Femur (tissue), 1 donor: ENCODE data around the gene CLCN3.
"Not testable (repeated sequence)": the region's sequence is repeated elsewhere in the genome, so short reads cannot be mapped to it uniquely, and the experiment has no call there.

Experiments used
- DNase-seq: peaks from one replicate; pipeline ENCODE4 v3.0.0-alpha.2; 2017

Gene CLCN3

DNA sequence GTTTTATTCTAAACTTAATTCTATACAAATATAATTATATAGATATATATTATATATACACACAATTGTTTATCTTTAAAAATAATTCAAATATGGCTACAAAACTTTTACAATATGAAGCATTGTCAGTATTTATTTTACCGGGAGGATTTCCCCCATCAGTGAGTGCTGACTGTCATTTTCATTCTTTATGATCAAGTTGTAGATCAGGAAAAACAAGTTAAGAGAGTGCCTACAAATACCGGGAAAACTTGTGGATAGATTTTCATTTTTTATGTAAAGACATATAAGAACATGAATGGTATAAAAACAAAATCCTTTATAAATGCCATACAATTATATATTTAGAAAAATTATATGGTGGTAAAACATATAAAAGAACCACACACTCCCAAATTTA lies 37.8 kb downstream of the CLCN3 start:
- no peak for DNase-seq

DNA sequence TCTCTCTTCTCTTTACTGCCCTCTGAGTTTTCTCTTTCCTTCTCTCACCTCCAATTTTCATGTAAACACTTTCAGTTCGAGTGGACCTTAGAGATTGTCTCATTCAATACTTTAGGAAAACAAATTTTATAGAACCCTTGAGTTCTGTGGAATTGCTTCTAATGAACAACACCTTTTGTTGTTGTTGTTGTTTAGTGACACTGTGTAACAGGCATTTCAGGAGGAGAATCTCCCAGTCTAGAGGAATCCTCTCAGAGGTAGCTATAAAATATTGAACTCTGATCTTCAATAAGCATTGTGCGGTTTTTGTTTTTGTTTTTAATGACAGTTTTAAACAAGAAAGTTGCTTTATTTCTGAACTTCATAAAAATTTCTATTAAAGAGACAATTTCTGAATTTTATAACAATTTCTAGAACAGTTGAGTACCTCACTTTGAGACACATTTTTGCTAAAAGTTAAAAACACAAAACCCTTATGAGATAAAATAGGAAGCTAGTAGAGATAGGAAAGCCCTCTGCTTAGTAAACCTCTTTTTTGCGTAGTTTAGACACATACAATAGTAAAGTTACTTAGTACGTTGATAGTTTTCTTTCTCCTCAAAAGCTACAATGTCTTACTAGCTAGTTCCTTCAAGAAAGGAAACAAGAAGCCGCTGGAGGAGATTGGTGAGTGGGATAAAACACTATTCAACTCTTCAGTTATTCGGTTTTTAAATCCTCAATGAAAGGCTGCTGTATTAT lies 38.8 kb downstream of the CLCN3 start:
- DNase-seq = no peak

DNA sequence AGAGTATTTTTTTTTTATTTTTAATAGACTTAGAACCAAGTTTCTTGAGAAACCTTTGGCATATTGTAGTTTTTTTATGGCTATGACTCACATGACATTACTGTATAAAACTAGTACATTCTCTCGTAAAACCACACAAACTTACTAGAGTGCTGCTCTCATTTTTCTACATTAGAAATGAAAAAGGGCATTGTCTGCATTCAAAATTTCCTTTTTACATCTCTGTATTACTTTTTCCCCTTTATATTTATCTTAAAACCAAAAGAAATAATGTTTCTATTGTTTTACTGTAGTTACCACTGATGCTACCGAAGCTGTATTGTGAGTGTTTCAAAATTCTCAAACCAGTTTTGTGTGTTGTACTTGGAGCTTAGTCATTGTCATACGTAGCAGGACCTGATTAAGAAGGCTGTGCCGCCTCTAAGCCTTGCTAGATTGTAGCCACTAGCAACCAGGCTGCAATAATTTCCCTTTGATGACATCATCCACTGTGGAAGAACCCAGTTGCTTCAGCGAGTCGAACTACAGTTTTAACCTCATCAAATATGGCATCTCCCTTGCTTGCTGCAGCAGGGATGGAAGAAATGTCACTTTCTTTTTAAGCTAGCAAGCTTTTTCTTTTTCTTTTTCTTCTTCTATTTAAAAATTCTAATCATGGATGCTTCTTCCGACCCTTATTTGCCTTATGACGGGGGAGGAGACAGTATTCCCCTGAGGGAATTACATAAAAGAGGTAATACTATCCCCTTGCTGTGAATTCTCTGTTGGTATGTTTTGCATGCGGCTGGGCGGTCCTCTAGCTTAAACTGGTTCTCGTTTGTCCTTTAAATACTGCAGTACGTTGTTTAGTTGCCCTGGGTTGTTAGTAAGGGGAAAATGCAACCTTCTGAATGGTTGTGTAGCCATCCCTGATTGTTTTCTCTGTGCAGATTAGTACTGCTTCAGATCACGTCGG lies 39.6 kb downstream of the CLCN3 start:
- peak; percentile 81 for DNase-seq

DNA sequence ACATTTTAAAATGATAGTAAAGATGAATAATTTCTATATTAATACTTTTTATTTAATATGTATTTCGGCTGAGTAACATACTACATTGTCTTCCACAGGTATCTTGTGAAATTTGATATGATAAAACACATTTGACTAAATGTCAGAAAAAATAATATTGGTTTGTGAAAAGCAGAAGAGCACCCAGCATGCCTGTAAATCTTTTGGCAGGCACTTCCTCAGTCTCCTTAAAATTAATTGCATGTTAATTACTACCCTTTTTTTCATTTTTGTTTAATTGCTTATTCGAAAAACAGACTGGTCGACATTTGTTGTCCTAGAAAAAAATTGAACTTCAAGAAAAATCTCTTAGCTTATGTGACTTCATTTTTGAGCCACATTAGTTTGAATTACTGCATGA lies 40.6 kb downstream of the CLCN3 start:
- DNase-seq = no peak

DNA sequence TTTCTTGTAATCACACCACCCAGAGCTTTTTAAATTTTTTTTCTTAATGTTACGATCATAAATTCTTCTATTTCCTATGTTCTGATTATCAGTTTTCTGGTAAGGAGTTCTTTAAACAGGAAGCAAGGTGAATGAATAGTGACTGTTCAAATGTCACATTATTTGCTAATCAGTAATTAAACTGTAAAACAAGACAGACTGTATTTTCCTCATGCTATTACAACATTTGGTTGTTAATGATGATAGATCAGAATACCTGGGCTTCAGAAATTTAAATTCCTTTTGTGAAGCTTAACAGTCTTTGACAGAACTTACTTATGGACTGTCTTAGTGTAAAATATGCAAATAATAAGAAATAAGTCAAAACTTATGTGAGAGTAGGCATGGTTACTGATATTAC lies 41.4 kb downstream of the CLCN3 start:
- no peak for DNase-seq

DNA sequence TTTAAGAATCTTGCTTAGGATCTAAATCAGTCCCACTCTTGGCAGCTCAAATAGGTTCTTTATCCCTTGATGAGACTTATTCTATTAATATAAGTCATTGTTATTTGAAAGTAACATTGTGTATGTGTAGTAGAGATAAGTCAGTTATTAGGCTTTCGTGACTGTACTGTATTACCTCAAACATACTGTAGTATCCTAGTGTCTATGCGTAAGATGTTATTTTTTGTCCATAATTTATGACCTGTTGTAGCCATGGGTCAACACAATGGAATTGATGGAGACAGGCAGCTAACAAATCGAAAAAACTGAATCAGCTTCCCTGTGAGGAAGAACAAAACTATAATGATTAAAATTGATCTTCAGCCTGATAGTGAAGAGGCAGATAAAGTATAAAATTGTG lies 41.8 kb downstream of the CLCN3 start:
- no peak for DNase-seq

DNA sequence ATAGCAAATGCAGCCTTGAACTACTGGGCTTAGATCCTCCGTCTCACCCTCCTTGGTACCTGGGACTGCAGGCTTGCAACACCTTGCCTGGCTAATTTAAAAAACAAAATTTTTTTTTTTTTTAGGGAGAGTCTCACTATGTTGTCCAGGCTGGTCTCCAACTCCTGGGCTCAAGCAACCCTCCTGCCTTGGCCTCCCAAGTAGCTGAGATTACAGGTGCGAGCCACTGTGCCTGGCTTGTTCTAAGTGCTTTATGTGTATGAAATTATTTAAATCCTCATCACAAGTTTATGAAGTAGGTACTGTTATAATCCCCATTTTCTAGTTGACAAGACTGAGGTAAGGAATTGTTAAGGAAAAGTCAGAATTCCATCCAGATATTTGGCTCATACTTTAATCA lies 43.0 kb downstream of the CLCN3 start:
- DNase-seq = no peak

DNA sequence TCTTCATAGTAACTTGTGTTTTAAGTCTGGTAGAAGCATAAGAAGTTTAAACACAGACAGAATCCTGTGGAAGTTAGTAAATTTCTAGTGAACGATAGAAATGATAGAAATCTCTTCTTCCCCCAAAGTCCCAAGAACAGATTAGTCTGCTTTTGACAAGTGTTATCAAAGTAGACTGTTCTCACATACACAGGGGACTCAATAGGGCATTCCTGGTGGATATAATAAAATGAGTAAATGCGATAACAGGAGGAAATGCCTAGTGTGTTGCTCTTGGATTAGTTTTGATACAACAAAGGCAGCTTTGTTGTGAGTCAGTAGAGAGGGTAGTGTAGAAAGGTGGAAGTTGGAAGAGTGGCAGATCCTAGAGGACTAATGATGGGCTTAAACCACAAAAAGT lies 43.5 kb downstream of the CLCN3 start:
- no peak for DNase-seq

DNA sequence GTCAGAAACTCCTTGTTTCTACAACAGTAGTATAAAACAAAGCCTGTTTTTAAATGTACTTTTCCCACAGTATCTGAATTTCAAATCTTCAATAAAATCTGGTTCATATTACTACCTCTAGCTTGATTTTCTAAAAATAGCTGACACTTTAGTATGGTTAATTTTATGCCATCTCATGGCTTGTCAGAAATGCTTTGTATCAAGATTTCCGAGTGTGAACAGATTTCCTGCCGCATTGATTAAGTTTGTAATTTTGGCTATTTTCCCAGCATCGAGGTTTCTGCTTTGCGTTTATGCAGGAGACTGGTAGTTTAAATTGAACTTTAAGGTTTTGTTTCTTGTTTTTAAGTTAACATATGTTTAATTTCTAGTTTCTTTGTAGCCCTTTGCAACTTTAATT lies 44.2 kb downstream of the CLCN3 start:
- DNase-seq = no peak

DNA sequence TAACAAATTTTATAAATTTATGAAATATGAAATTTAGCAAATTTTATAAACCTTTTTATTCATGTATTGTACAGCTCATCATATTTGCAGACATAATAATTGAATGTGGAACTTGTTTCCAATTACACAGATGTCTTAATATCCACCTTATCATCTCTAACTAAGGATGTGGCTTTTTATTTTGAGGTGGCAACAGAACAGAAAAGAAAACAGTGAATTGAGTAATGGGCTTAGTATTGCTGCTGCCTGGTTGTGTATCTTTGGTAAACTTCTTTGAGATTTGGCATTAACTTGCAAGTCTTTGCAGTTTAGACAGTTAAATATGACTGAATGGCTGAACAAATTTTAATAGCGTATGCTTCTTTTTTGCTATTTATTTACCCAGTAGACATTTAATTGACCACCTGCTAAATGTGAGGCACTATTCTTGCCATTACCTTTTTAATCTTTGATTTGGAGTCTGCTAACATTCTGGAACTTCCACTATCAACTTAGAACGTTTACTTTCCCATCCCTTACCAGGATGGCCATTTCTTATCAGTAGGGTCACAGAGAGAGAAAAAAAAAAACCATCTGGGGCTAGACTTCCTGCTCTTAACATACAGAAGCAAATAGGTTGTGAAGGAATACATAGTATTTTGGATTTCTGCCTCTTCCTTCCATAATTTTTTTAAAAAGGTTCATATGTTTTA lies 44.8 kb downstream of the CLCN3 start:
- no peak for DNase-seq

DNA sequence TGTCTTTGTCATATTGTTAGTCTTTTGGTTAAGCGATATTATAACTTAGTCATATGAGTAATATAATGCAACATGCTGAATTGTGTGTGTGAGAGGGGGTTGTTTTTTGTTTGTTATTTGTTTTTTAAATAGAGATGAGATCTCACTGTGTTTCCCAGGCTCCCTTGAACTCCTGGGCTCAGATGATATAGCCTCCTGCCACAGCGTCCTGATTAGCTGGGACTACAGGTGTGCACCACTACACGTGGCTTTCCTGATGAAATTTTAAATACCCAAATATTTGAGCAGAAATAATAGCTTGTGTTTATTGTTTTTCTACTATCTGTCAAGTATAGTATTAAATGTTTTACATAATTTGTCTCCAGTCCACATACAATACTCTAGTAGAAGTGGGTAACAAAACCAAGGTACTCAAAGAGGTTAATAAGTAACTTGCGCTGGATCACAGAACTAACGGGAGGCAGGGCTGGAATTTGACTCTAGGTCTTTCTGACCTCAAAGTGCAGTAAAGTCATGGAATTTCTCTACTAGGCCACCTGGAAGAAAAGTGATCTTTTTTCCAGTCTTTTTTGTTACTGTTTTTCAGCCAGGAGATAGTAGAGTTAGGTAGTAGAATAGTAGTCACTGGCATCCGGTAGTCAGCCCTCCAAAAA lies 47.8 kb downstream of the CLCN3 start:
- DNase-seq = no peak

DNA sequence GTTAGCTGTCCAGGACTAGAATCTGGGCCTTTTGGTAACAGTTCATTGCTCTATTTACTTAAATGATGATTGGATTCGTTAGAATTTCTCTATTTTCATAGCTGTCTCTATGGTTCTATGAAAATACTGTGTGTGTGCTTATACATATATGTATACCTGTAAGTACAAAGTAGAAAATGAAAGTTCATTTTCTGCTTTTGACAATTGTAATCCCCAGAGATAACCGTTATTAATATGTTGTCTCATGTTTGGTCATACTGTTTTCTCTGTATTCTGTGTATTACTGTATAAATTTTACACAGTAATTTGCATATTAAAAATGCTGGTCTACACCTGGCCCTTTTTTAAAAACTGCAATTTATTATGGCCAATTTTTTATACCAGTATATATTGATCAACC lies 55.4 kb downstream of the CLCN3 start:
- DNase-seq = no peak

DNA sequence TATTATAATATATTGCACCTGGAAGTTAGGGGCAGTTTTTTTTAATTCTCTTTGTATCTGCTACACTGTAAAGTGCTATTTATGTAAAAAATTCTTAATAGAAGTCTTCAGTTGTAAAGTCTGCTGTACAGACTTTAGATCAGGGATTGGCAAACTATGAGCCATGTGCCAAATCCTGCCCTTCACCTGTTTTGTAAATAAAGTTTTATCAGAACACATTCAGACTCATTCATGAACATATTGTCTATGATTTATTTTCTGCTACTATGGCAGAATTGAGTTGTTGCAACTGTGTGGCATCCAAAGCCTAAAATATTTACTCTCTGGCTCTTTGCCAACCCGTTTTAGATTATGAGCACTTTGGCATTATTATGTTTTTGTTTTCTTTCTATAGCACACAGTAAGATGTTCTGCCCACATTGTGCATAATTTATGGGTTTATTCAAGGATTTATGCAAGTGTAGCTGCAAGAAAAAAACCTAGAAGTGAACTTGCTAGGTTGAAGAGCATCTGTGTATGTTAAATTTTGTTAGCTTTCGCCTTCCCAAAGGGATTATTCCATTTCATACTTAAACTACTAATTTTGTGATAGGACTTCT lies 56.9 kb downstream of the CLCN3 start:
- DNase-seq = no peak

DNA sequence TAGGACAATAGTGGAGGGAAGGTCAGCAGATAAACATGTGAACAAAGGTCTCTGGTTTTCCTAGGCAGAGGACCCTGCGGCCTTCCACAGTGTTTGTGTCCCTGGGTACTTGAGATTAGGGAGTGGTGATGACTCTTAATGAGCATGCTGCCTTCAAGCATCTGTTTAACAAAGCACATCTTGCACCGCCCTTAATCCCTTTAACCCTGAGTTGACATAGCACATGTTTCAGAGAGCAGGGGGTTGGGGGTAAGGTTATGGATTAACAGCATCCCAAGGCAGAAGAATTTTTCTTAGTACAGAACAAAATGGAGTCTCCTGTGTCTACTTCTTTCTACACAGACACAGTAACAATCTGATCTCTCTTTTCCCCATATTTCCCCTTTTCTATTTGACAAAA lies 58.1 kb downstream of the CLCN3 start:
- DNase-seq = not testable (repeated sequence)

DNA sequence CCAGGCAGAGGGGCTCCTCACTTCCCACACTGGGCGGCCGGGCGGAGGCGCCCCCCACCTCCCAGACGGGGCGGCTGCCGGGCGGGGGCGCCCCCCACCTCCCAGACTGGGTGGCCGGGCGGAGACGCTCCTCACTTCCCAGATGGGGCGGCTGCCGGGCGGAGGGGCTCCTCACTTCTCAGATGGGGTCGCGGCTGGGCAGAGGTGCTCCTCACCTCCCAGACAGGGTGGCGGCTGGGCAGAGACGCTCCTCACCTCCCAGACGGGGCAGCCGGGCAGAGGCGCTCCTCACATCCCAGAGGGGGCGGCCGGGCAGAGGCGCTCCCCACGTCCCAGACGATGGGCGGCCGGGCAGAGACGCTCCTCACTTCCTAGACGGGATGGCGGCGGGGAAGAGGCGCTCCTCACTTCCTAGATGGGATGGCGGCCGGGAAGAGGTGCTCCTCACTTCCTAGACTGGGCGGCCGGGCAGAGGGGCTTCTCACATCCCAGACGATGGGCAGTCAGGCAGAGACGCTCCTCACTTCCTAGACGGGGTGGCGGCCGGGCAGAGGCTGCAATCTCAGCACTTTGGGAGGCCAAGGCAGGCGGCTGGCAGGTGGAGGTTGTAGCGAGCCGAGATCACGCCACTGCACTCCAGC lies 58.7 kb downstream of the CLCN3 start:
- not testable (repeated sequence) for DNase-seq

DNA sequence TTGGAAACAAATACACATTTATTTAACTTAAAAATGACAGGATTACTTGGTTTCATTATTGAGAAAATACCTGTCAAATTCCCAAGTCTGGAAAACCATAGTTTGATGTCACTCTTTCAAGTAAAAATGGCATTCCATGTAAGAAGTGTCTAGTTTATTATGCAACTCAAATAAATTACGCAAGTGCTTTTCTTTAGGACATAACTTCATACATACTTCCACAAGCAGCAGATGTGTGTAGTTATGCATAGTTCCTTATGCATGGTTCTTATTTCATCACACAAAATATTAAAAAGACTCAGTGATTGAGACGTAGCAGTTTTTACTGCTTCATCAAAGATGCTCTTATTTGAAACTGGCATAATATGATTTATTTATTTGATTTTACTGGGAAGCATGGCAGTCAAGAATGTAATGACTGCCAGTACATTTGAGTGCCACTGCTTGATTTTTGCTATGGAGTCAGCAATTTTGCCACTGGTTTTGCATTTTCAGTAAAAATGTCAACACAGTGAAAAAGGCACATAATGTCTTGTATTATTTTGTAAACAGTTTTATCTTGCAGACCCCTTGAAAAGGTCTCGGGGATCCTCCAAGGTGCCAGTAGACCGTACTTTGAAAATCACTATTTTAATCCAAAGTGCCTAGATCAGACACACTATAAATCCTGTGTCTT lies 62.1 kb downstream of the CLCN3 start:
- DNase-seq = no peak

DNA sequence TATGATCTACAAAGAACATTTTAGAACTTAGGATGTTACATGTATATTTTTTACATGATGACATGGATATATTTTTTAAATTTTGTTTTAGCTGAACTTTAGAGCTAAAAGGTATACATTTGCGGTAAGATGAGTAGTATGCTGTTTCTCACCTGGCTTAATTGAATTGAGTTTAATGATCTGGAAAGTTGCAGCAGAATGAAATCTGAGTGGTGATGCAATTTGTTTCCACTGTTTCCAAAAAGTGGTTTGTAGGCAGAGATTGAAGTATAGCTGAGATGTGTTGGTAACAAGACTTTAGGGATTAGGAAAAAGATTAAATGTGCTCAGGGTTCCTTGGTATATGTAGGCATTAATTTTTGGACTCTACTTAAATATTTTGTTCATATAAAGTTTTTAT lies 69.3 kb downstream of the CLCN3 start:
- DNase-seq = no peak

DNA sequence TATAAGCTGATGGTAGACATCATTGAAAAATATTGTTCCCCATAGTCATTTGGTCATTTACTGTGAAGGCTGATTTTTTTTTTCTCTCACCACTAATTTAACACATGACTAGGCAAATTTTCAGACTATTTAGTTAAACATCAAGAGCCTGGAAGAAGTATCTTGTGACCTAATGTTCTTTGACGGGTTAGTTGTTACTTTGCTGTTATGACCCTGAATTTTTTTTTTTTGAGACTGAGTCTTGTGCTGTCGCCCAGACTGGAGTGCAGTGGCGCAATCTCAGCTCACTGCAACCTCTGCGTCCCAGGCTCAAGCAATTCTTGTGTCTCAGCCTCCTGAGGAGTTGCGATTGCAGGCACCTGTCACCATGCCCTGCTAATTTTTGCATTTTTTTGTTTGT lies 70.4 kb downstream of the CLCN3 start:
- no peak for DNase-seq

DNA sequence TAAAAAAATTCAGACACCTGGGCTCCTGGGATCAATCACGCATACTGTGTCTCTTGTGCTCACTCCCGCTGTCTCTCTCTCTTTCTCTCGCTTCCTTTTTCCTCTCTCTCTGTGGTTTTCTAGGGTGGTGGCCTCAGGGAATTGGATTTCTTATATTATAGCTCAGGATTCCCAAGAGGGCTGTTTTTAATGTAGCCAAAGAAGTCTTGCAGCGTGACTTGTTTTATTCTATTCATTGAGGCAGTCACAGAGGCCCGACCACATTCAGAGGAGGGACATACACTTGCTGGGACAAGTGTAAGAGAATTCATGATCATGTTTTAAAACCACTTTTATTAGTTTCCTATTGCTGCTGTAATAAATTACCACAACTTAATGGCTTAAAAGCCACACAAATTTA lies 78.0 kb downstream of the CLCN3 start:
- DNase-seq = no peak

DNA sequence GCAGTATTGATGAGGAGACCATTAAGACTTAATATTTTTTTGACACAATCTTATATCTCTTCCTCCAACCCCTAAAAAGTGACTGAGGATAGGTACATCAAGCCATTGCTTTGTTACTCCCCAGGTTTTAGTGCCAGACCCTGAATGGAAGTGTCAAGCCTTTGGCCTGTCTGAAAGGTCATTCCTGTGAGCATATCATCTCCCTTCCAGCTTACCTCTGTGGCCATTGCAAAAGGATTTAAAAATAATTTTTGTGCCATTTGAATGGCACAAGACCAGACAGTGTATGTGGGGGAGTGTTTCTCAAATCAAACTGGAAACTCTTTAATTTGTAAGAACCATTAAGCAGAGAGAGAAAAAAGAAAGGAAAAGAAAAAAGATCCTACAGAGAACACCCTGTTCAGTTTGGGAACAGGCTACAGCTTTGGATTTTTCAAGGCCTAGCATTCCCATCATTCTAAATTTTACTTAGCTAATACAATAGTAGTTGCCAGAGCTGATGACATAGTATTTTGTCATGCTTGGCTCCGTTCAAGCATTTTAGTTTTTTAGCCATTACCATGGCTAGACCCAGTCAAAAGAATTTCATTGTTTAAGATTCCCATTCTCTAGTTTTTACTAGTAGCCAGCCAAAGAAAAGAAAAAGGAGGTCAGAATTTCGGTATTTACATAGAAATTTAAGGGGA lies 87.7 kb downstream of the CLCN3 start:
- DNase-seq = no peak

DNA sequence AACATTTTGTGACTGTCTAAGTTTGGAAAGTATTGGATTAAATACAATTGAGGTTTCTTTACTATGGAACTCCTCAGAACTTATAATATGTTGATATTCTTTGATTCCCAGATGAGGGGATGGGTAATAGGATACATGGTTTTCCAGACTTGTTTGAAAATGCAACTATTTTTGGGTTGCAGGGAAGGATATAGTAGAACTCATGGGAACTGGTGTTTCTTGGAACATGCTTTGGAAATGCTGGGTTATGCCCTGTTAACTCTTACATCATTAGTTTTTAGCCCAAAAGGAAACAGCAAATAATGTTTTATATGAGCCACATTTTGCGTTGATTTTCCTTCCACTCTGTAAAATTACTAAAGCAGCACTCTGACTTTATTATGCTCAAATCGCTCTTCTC lies 95.4 kb downstream of the CLCN3 start:
- DNase-seq = no peak
